ENCODE data around the gene HECW1.

- TF ChIP-seq CTCF (IDR thresholded peaks at IDR 0.05) (no peak), TCF7L2 (IDR thresholded peaks at IDR 0.05; ENCODE audit: low read depth, low read length) (no peak), REST (IDR thresholded peaks at IDR 0.05; ENCODE audit: insufficient read depth in 1 of 2, low read depth in 2 of 2, low read length in 1 of 2) (no peak), SIN3A (IDR thresholded peaks at IDR 0.05; ENCODE audit: borderline replicate concordance, insufficient read depth, low read depth, low read length) (no peak), POLR2AphosphoS5 (IDR thresholded peaks at IDR 0.05; ENCODE audit: low read depth, low read length) (no peak)
Observed at GRCh38 chr7:43491984-43492383, 379.5 kb downstream of the HECW1 start.
